Measurements from ENCODE around the gene MTERF1.
"Not testable (repeated sequence)": the region's sequence is repeated elsewhere in the genome, so short reads cannot be mapped to it uniquely, and the experiment has no call there.

The MTERF1 gene, protein sequence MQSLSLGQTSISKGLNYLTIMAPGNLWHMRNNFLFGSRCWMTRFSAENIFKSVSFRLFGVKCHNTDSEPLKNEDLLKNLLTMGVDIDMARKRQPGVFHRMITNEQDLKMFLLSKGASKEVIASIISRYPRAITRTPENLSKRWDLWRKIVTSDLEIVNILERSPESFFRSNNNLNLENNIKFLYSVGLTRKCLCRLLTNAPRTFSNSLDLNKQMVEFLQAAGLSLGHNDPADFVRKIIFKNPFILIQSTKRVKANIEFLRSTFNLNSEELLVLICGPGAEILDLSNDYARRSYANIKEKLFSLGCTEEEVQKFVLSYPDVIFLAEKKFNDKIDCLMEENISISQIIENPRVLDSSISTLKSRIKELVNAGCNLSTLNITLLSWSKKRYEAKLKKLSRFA

DNA sequence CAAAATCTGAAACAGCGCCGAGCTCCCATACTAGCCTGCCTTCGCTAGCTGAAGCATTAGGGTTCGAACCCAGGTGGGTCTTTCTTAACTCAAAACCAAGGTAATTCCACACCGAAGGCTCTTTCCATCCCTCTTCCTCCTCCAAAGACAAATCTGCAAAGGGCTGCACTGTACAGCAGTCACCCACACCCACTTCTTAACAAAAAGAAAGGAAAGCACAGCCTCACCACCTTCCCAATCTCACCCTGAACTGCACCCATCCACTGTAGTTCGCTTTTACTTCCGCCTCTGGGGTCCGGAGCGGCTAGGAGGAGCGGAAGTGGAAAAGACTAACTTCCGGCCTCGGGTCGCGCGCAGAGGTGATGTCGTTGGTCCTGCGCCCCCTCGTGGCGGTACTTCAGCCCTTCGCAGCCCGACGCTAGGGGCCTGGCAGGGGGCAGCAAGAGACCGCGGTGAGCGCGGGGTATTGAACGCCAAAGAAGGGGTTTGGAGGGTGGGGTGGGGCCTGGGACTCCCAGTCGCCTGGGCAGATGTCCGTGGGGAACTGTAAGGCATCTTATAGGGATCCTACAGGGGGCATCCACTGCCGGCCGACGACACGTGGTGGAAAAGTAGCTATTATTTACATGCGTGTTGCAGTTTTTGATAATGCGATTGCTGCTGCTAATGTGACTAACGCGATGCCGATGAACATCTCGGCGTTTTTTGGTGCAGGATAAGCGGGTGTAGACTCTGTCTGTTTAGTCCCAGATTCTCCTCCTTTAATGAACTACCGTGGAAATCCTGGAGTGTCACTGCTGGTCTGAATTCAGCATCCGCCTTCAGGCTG, at the start of gene MTERF1:
MTERF1 (minus strand) TSS at position 290 of the 829 bp plus-strand sequence. CDS start 619 bp downstream, outside the sequence.
- no peaks in the 10 kb centered on the region for H3K9me3 Mint-ChIP-seq
- H3K36me3 Mint-ChIP-seq: peaks cover 29% of the 10 kb centered on the region
- ATAC-seq (peak; percentile 100), DNase-seq (ENCODE audit: low spot score in 2 of 2) (peak; percentile 92 to 96)
- peaks cover 31% of the 10 kb centered on the region for H3K4me1 Mint-ChIP-seq
- peak within 1 kb of the TSS; percentile 86 for H3K4me3 Mint-ChIP-seq
- peak within 1 kb of the TSS; percentile 93 for H3K27ac Mint-ChIP-seq

DNA sequence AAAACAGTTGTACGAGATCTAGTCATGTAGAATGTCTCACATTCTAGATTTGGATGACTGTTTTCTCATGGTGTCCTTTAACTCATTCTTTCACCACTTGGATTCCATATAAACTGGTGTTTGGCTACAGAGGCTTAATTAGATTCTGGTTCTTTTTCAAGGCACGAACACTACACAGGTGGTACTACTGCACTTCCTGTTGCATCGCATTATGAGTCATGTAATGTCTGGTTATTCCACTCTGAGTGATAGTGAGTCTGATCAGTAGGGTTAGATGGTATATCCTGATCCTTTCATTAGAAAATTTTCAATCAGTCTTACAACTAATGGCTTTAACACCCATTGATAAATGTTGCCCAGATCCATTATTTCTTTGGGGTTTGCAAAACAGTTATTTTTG, 49.0 kb upstream of the MTERF1 start:
- Mint-ChIP-seq H3K27ac (no peak overlapping the region), H3K9me3 (no peaks in the 10 kb centered on the region), H3K36me3 (no peaks in the 10 kb centered on the region), H3K4me3 (no peak overlapping the region), H3K4me1 (peaks cover 5% of the 10 kb centered on the region)
- DNase-seq (ENCODE audit: low spot score in 2 of 2): no peak
- ATAC-seq: peak; percentile 83

DNA sequence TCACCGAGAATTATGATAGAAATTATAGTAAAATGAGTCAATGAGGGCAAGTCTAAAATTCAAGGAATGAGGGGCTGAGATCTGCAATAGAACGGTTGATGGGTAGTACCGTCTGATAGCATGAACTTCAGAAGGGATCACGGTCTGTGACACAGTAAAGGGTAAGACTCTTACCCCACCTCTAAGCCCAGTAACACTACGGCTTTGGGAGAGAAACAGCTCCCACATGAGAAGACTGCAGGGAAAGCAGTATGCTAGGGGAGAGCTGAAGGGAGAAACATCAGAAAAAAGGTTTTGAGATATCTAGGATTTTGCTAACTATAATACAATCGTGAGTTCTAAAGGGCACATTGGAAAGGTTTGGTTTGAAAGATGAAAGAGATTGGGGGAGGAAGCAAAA, 47.4 kb upstream of the MTERF1 start:
- Mint-ChIP-seq H3K36me3 (no peaks in the 10 kb centered on the region), H3K4me1 (peaks cover 5% of the 10 kb centered on the region), H3K9me3 (no peaks in the 10 kb centered on the region), H3K4me3 (no peak overlapping the region), H3K27ac (no peak overlapping the region)
- ATAC-seq (no peak), DNase-seq (ENCODE audit: low spot score in 2 of 2) (no peak)

DNA sequence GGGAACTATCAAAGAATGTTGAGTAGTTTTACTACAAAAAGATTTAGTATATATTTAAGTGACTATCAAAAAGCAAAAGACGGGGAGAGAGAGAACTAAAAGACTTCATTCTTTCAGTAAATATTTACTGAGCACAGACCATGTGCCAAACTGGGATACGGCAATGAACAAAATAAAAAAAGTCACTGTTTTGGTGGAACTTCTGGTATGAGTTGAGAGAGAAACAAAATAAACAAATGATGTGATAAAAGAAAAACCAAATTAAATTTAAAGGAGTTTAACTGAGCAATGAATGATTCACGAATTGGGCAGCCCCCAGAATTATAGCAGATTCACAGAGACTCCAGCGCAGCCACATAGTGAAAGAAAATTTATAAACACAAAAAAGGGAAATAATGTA, 42.4 kb upstream of the MTERF1 start:
- Mint-ChIP-seq H3K4me3 (no peak overlapping the region), H3K27ac (no peak overlapping the region), H3K36me3 (no peaks in the 10 kb centered on the region), H3K4me1 (no peaks in the 10 kb centered on the region), H3K9me3 (no peaks in the 10 kb centered on the region)
- ATAC-seq (no peak), DNase-seq (ENCODE audit: low spot score in 2 of 2) (no peak)

DNA sequence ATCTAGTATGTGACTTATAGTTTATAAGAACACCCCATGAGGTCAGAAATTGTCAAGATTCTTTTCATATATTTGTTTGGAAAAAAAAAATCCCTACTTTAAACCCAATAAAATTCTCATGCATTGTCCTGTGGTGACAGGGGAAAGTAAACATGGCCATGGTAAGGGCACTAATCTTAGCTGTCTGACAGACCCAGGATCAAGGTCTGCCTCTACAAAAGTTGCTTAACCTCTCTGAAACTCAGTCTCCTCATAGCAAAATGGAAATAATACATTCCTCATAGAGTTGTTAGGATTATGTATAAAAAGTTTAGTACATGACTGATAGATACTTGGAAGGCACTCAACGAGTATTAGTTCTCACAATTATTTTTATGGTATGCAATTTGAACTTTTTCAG, 37.9 kb upstream of the MTERF1 start:
- no peak overlapping the region for H3K27ac Mint-ChIP-seq
- H3K36me3 Mint-ChIP-seq: no peaks in the 10 kb centered on the region
- DNase-seq (ENCODE audit: low spot score in 2 of 2) (no peak), ATAC-seq (no peak)
- H3K9me3 Mint-ChIP-seq: no peaks in the 10 kb centered on the region
- H3K4me1 Mint-ChIP-seq: no peaks in the 10 kb centered on the region
- H3K4me3 Mint-ChIP-seq: no peak overlapping the region

DNA sequence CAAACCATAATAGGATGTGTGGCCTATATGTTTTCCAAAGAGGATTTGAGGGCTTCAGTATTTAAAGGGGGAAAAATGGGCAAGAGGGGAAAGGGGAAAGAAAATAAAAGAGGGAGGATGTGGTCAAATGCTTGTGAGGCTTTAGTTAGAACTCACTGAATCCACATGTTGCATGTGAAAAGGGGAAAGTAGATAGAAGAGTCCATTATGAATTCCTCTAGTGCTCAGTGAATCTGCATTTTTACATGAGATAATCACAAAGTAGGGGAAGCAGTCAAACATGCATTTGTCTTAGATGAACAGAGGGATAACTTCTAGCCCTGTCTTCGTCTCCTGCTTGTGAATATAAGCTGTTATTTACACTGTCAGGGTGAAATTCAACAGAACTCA, 35.5 kb upstream of the MTERF1 start:
- no peak for ATAC-seq
- Mint-ChIP-seq H3K36me3 (no peaks in the 10 kb centered on the region), H3K9me3 (no peaks in the 10 kb centered on the region), H3K27ac (no peak overlapping the region), H3K4me3 (no peak overlapping the region), H3K4me1 (no peaks in the 10 kb centered on the region)
- no peak for DNase-seq (ENCODE audit: low spot score in 2 of 2)

DNA sequence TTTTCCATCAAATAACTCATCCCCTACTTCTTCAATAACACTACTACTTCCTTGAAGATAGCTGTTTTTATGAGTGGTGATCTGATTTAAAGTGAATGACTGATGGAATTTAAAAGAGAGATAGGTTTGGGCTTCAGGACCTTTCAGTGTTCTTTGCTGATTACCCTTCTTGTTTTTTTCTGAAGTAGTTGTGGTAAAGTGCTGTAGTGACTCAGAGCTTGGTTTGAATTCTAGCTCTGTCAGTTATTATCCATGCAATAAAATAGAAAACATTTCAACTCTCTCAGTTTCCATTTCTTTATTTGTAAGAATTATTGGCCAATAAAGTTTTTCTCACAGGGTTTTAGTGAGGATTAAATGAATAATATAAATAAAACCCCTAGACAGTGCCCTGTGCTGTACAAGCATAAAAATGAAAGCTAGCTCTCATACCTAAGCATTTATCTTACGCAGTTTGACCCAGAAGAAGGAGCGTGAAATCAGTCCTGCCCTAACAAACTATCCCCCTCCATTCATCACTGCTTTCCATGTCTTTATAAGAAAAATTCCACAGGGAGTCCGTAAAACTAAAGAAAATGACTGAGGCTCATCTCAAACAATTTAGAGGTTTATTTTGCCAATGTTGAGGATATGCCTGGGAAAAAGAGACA, 35.0 kb upstream of the MTERF1 start:
- Mint-ChIP-seq H3K4me1 (no peaks in the 10 kb centered on the region), H3K36me3 (no peaks in the 10 kb centered on the region), H3K27ac (no peak overlapping the region), H3K4me3 (no peak overlapping the region), H3K9me3 (no peaks in the 10 kb centered on the region)
- DNase-seq (ENCODE audit: low spot score in 2 of 2) (no peak), ATAC-seq (no peak)

DNA sequence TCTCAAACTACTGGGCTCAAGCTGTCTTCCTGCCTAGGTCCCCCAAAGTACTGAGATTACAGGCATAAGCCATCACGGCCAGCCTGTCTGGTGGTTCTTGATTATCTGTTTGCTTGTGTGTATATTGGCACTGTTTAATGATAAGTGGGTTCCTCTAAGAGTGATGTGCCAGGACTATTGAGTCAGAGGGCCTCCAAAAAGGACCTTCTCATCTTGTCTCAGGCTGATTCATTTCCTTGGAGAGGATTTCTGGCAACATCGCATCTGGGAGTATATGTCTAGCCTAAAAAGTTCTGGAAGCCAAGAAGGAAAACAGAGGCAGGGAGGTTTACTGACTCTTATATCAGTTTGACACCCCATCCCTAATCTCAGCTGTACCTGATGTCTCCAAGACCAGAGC, 33.1 kb upstream of the MTERF1 start:
- no peaks in the 10 kb centered on the region for H3K9me3 Mint-ChIP-seq
- H3K4me1 Mint-ChIP-seq: no peaks in the 10 kb centered on the region
- no peak overlapping the region for H3K4me3 Mint-ChIP-seq
- DNase-seq (ENCODE audit: low spot score in 2 of 2): no peak
- H3K27ac Mint-ChIP-seq: no peak overlapping the region
- no peak for ATAC-seq
- H3K36me3 Mint-ChIP-seq: no peaks in the 10 kb centered on the region

DNA sequence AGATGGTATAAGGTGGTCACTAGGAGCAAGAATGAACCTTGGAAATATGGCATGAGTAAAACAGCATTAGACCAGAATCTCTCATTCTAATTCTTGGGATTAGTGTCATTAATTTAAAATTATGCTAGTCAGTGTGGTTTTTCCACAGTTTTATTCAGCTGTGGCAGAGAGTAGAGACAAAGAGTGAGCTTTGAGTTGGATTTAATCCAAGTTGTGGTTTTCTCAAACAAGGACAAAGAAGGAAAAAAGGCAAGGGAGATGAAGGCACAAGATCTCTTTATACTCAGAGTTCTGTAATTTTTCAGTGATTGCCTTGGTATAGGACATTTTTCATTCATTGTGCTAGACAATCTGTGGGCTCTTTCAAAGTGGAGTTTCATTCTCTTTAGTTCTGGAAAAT, 32.0 kb upstream of the MTERF1 start:
- Mint-ChIP-seq H3K27ac (no peak overlapping the region), H3K4me3 (no peak overlapping the region), H3K4me1 (no peaks in the 10 kb centered on the region), H3K9me3 (no peaks in the 10 kb centered on the region), H3K36me3 (no peaks in the 10 kb centered on the region)
- DNase-seq (ENCODE audit: low spot score in 2 of 2) (no peak), ATAC-seq (no peak)

DNA sequence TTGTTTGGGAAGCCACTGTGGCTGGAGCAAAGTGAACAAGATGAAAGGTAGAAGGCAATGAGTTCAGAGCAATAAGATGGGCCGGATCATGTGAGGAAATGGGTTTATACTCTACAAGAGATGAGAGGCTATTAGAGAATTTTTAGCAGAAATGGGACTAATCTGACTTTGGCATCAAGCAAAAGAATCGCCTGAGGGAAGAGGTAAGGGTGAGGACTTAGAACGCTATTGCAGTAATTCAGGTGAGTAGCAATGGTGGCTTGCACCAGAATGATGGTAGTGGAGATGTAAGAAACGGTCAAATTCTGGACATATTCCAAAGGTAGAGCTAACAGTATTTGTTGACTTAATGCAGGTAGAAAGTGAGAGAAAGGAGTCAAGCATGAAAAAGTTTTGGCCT, 30.6 kb upstream of the MTERF1 start:
- ATAC-seq: no peak
- no peaks in the 10 kb centered on the region for H3K36me3 Mint-ChIP-seq
- no peak overlapping the region for H3K4me3 Mint-ChIP-seq
- no peaks in the 10 kb centered on the region for H3K9me3 Mint-ChIP-seq
- H3K4me1 Mint-ChIP-seq: no peaks in the 10 kb centered on the region
- H3K27ac Mint-ChIP-seq: no peak overlapping the region
- DNase-seq (ENCODE audit: low spot score in 2 of 2): no peak

DNA sequence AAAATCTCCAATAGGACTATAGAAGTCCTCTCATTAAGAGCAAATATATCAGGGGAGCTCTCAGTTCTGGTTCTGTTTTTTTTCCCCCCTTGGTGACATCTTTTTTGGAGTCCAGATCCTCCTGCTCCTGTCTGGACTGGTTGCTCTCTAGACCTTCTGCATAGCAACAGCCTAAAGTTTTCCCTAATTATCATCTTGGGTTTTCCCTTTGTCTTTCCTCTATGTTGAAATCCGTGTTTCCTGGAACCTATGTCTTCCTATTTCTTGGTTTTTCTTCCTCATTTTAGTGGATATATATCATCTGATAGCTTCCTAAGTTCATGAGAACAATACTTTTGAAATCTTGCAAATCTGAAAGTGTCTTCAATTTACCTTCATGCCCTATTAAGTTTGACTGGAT, 29.7 kb upstream of the MTERF1 start:
- Mint-ChIP-seq H3K4me1 (no peaks in the 10 kb centered on the region), H3K9me3 (no peaks in the 10 kb centered on the region), H3K27ac (no peak overlapping the region), H3K4me3 (no peak overlapping the region), H3K36me3 (no peaks in the 10 kb centered on the region)
- no peak for ATAC-seq
- no peak for DNase-seq (ENCODE audit: low spot score in 2 of 2)

DNA sequence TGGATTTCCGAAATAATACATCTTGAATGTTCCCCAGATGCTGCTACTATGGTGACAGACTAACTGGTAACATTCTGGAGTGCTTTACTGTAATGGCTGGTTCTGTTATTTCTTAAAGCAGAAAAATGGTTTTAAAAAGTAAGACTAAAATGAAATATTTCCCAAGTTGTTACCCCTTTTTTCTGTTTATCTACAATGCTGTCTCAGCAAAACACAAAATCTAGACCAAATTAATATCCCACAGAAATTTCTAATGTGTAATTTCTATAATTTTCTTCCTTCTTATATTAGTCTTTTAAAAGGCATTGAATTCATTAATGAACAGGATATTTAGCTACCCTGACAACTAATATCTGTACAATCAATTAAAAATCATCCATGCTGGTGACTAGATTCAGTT, 19.1 kb upstream of the MTERF1 start:
- H3K27ac Mint-ChIP-seq: no peak overlapping the region
- no peaks in the 10 kb centered on the region for H3K9me3 Mint-ChIP-seq
- H3K4me1 Mint-ChIP-seq: no peaks in the 10 kb centered on the region
- H3K4me3 Mint-ChIP-seq: no peak overlapping the region
- DNase-seq (ENCODE audit: low spot score in 2 of 2) (no peak), ATAC-seq (no peak)
- H3K36me3 Mint-ChIP-seq: no peaks in the 10 kb centered on the region

DNA sequence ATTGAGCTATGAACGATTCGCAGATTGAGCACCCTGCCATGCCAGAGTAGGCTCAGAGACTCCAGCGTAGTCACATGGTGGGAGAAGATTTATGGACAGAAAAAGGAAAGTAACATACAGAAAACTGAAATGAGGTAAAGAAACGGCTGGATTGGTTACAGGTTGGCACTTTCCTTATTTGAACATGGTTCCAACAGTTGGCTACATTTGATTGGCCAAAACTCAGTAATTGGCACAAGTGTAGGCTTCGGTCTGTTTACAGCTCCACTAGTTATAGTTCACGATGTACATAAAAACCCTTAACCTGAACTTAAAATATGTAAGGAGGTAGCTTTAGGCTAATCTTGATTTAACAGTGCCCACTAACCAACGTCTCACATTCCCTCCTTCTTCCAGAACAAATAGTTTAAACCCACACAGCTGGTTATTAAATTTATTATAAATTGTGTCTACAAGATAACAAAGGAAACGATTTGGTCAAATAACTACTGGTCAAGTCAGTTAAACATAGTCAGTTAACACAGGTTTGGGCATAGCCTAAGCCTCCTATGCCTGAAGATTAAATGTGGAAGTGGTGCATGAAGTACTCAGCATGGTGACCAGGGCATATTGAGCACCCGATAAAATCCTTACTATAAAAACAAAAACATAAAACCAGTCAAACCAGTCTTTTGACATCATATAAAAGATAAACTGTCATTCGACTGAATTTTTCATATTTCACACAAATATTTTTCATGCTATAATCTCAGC, 17.9 kb upstream of the MTERF1 start:
- Mint-ChIP-seq H3K4me1 (no peaks in the 10 kb centered on the region), H3K27ac (no peak overlapping the region), H3K4me3 (no peak overlapping the region), H3K36me3 (no peaks in the 10 kb centered on the region), H3K9me3 (no peaks in the 10 kb centered on the region)
- ATAC-seq: no peak
- DNase-seq (ENCODE audit: low spot score in 2 of 2): no peak

DNA sequence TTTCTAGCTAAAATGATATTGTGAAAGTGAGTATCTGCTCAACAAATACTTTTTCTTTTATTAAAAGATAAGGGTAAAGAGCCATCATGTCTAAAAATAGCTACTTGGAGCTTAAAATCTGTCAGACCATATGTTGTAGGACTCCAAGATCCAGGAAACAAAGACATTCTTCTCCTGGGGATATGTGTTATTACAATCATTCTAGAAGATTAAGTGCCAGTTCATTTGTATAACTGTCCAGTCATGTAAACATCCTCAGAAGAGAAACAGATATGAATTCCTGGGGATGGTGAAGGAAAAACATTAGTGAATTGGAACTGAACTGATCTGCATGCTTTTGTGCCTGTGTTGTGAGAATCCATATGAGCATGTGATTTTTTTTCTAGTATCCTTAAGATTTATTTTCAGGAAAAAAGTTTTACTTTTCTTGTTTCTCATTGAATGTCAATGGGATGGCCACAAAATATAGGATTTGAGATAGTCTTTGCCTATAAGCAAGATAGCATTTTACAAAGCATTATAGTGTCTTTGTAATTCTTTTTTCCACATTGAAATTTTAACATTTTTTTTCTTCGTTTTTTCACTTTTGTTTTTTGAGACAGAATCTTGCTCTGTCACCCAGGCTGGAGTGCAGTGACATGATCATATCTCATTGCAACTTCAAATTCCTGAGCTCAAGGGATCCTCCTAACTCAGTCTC, 14.4 kb upstream of the MTERF1 start:
- ATAC-seq (no peak), DNase-seq (ENCODE audit: low spot score in 2 of 2) (no peak)
- H3K36me3 Mint-ChIP-seq: no peaks in the 10 kb centered on the region
- no peak overlapping the region for H3K27ac Mint-ChIP-seq
- H3K9me3 Mint-ChIP-seq: no peaks in the 10 kb centered on the region
- H3K4me1 Mint-ChIP-seq: no peaks in the 10 kb centered on the region
- no peak overlapping the region for H3K4me3 Mint-ChIP-seq

DNA sequence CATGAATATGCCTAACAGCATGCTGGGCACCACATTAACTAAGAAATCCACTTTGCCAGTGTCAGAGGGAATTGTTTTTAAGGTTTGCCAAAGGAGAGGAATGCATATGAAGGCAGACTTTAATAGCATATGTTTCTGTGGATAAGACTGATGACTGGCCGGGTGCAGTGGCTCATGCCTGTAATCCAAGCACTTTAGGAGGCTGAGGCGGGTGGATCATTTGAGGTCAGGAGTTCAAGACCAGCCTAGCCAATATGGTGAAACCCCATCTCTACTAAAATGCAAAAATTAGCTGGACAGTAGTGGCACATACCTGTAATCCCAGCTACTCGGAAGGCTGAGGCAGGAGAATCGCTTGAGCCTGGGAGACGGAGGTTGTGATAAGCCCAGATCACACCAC, 13.2 kb upstream of the MTERF1 start:
- not testable (repeated sequence) for H3K4me3 Mint-ChIP-seq; DNase-seq (ENCODE audit: low spot score in 2 of 2); H3K9me3 Mint-ChIP-seq; H3K36me3 Mint-ChIP-seq; H3K4me1 Mint-ChIP-seq; ATAC-seq; H3K27ac Mint-ChIP-seq

Data from stimulated activated effector memory CD8-positive, alpha-beta T cell treated with anti-CD3 and anti-CD28 coated beads, Interleukin-12 subunit alpha, Interleukin-12 subunit beta, amount 100 ng/mL, for 72 hours (primary cell).